Measurements from ENCODE around the gene FUCA1.

DNA sequence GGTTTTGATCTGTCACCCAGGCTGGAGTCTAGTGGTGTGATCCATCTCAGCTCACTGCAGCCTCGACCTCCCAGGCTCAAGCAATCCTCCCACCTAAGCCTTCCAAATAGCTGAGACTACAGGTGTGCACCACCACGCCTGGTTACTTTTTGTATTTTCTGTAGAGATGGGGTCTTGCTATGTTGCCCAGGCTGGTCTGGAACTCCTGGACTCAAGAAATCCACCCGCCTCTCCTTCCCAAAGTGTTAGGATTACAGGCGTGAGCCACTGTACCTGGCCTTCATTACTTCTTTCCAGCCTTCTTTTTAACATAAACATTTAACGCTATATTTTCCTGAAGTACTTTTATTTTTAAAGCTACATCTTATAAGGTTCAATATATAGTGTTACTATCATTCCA, 24.4 kb downstream of the FUCA1 start:
- TF ChIP-seq, protein P1, sequence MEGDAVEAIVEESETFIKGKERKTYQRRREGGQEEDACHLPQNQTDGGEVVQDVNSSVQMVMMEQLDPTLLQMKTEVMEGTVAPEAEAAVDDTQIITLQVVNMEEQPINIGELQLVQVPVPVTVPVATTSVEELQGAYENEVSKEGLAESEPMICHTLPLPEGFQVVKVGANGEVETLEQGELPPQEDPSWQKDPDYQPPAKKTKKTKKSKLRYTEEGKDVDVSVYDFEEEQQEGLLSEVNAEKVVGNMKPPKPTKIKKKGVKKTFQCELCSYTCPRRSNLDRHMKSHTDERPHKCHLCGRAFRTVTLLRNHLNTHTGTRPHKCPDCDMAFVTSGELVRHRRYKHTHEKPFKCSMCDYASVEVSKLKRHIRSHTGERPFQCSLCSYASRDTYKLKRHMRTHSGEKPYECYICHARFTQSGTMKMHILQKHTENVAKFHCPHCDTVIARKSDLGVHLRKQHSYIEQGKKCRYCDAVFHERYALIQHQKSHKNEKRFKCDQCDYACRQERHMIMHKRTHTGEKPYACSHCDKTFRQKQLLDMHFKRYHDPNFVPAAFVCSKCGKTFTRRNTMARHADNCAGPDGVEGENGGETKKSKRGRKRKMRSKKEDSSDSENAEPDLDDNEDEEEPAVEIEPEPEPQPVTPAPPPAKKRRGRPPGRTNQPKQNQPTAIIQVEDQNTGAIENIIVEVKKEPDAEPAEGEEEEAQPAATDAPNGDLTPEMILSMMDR (IDR thresholded peaks at IDR 0.05; ENCODE audit: low read depth, low read length, poor library complexity, severe bottlenecking): no peak
- no peak for TF ChIP-seq EZH2phosphoT487 (IDR thresholded peaks at IDR 0.05; ENCODE audit: borderline replicate concordance, low read length)
